ENCODE measurements around the gene LRWD1. TPM values are rescaled to one million over a fixed set of nuclear protein-coding genes. Genes with fewer than 3 reads are reported as not detected.

LRWD1 gene
- polyA plus RNA-seq, 1 of the 3 experiments (the other 2 are of a cell fraction) = 53.2 TPM

DNA sequence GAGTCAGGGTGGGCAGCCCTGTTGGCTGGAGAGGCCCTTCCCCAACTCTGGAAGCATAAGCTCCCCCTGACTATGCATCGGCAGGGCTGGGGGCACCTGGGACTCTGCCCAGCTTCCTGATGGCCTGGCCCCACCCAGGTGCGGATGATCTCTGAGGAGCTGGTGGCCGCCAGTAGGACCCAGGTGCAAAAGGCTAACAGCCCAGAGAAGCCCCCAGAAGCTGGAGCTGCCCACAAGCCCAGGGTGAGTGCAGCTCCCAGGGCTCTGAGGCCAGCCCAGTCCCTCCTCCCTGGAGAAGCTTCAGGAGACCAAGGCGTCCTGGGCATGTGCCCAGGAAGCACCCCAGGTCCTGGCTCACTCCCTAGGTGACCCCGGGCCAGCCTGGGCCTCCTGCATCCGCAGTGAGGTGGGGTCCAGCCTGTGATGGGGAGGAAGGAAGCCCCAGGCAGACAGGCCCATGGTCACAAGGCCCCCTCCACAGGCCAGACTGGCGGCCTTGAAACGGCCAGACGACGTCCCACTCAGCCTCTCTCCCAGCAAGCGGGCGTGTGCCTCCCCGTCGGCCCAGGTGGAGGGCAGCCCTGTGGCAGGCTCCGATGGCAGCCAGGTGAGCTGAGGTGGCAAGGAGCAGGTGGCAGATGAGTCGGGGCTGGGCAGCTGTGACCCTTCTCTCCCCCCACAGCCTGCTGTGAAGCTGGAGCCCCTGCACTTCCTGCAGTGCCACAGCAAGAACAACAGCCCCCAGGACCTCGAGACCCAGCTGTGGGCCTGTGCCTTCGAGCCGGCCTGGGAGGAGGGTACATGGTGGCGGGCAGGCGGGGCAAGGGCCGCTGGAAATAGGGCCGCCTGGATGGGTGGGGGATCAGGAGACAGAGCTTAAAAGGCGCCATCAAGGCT, 3.0 kb downstream of the LRWD1 start:
- Histone ChIP-seq H4K20me1 (ENCODE audit: insufficient read depth) (peaks cover 4% of the 10 kb centered on the region; the same call in 1 of the 2 replicates), H3K4me2 (no peak overlapping the region), H3K9me2 (no peaks in the 10 kb centered on the region), H3K4me1 (ENCODE audit: control insufficient read depth in 1 of 2, insufficient read depth in 2 of 2, low read depth in 1 of 2, low read length in 1 of 2) (peaks cover 5 to 11% of the 10 kb centered on the region in 2 experiments; a peak in 2 of 4 replicates), H3K36me3 (replicated peaks in 1 of 2; ENCODE audit: control insufficient read depth in 1 of 2, insufficient read depth in 2 of 2, low read length in 1 of 2) (peaks cover 28 to 45% of the 10 kb centered on the region in 2 experiments), H3K9me3 (no peaks in the 10 kb centered on the region), H3K79me2 (ENCODE audit: insufficient read depth) (peaks cover 32% of the 10 kb centered on the region), H3K4me3 (ENCODE audit: low read depth in 2 of 2, low read length in 1 of 2) (no peak overlapping the region), H3K27me3 (ENCODE audit: insufficient read depth) (no peaks in the 10 kb centered on the region), H3K9ac (no peak overlapping the region), H3F3A (replicated peaks; ENCODE audit: insufficient read depth) (peaks cover 5% of the 10 kb centered on the region), H3K27ac (ENCODE audit: low read depth in 2 of 2, low read length in 1 of 2) (no peak overlapping the region; a peak in 1 of 4 replicates), H2AFZ (ENCODE audit: low read depth) (no peak overlapping the region)
- WGBS (ENCODE audit: low lambda C conversion rate) = 90% methylated on average over 21 of the region's 24 CpGs
- TF ChIP-seq, protein P1, sequence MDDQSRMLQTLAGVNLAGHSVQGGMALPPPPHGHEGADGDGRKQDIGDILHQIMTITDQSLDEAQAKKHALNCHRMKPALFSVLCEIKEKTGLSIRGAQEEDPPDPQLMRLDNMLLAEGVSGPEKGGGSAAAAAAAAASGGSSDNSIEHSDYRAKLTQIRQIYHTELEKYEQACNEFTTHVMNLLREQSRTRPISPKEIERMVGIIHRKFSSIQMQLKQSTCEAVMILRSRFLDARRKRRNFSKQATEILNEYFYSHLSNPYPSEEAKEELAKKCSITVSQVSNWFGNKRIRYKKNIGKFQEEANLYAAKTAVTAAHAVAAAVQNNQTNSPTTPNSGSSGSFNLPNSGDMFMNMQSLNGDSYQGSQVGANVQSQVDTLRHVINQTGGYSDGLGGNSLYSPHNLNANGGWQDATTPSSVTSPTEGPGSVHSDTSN (IDR thresholded peaks at IDR 0.05) = no peak
- TF ChIP-seq, protein P2, sequence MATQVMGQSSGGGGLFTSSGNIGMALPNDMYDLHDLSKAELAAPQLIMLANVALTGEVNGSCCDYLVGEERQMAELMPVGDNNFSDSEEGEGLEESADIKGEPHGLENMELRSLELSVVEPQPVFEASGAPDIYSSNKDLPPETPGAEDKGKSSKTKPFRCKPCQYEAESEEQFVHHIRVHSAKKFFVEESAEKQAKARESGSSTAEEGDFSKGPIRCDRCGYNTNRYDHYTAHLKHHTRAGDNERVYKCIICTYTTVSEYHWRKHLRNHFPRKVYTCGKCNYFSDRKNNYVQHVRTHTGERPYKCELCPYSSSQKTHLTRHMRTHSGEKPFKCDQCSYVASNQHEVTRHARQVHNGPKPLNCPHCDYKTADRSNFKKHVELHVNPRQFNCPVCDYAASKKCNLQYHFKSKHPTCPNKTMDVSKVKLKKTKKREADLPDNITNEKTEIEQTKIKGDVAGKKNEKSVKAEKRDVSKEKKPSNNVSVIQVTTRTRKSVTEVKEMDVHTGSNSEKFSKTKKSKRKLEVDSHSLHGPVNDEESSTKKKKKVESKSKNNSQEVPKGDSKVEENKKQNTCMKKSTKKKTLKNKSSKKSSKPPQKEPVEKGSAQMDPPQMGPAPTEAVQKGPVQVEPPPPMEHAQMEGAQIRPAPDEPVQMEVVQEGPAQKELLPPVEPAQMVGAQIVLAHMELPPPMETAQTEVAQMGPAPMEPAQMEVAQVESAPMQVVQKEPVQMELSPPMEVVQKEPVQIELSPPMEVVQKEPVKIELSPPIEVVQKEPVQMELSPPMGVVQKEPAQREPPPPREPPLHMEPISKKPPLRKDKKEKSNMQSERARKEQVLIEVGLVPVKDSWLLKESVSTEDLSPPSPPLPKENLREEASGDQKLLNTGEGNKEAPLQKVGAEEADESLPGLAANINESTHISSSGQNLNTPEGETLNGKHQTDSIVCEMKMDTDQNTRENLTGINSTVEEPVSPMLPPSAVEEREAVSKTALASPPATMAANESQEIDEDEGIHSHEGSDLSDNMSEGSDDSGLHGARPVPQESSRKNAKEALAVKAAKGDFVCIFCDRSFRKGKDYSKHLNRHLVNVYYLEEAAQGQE (IDR thresholded peaks at IDR 0.05; ENCODE audit: low read depth, low read length) = no peak
- TF ChIP-seq FOXM1 (IDR thresholded peaks at IDR 0.05; ENCODE audit: low read depth) (no peak), EZH2phosphoT487 (IDR thresholded peaks at IDR 0.05; ENCODE audit: borderline replicate concordance, low read depth) (no peak), MEF2A (IDR thresholded peaks at IDR 0.05; ENCODE audit: borderline replicate concordance, low read depth) (no peak), YY1 (IDR thresholded peaks at IDR 0.05; ENCODE audit: low read depth) (no peak)
- TF ChIP-seq, protein P3, sequence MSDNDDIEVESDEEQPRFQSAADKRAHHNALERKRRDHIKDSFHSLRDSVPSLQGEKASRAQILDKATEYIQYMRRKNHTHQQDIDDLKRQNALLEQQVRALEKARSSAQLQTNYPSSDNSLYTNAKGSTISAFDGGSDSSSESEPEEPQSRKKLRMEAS (IDR thresholded peaks at IDR 0.05; ENCODE audit: low read depth) = no peak
- TF ChIP-seq, protein P4, sequence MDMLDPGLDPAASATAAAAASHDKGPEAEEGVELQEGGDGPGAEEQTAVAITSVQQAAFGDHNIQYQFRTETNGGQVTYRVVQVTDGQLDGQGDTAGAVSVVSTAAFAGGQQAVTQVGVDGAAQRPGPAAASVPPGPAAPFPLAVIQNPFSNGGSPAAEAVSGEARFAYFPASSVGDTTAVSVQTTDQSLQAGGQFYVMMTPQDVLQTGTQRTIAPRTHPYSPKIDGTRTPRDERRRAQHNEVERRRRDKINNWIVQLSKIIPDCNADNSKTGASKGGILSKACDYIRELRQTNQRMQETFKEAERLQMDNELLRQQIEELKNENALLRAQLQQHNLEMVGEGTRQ (IDR thresholded peaks at IDR 0.05; ENCODE audit: borderline replicate concordance, low read depth, low read length) = no peak
- DNase-seq = no peak
- CTCF ChIA-PET = interaction anchor here (0.6 to 3.6 kb wide), 9 partner anchors 11 to 63 kb away, joined by 3 to 19 read pairs (median 4); no protein-coding TSS in a partner anchor
- POLR2A ChIA-PET = interaction anchor here (1.3 kb wide), 1 partner anchor 183 kb away, joined by 4 read pairs; no protein-coding TSS in a partner anchor
